Activated CD8-positive, alpha-beta memory T cell treated with anti-CD3 and anti-CD28 coated beads, Interleukin-2, amount 50 U/mL, for 1 hour (primary cell): ENCODE data around the gene TMEM45B.
"Not testable (repeated sequence)": the region's sequence is repeated elsewhere in the genome, so short reads cannot be mapped to it uniquely, and the experiment has no call there.

ENCODE experiments used
- DNase-seq: peaks from one replicate; pipeline ENCODE4 v3.0.0-alpha.2; 2020; ENCODE audit errors: extremely low read depth

TMEM45B gene

GRCh38 chr11:129815596-129816461, at the start of gene TMEM45B:
TMEM45B (plus strand) TSS chr11:129815848; CDS start chr11:129852483, 36,635 bp downstream.
- DNase-seq = no peak

- no peak for DNase-seq
These were observed 48.6 kb upstream of the TMEM45B start for GRCh38 chr11:129766898-129767604.

GRCh38 chr11:129767827-129768226, 47.8 kb upstream of the TMEM45B start:
- no peak for DNase-seq

GRCh38 chr11:129768356-129768755, 47.3 kb upstream of the TMEM45B start:
- no peak for DNase-seq

- no peak for DNase-seq
These were observed 46.6 kb upstream of the TMEM45B start for GRCh38 chr11:129769059-129769458.

GRCh38 chr11:129770993-129771392, 44.7 kb upstream of the TMEM45B start:
- no peak for DNase-seq

- DNase-seq = not testable (repeated sequence)
These were observed 44.2 kb upstream of the TMEM45B start for GRCh38 chr11:129771456-129771855.

GRCh38 chr11:129778877-129779276, 36.8 kb upstream of the TMEM45B start:
- no peak for DNase-seq

GRCh38 chr11:129779342-129779741, 36.3 kb upstream of the TMEM45B start:
- no peak for DNase-seq

GRCh38 chr11:129785383-129786111, 30.1 kb upstream of the TMEM45B start:
- no peak for DNase-seq

- DNase-seq = not testable (repeated sequence)
These were observed 29.6 kb upstream of the TMEM45B start for GRCh38 chr11:129786112-129786416.

- no peak for DNase-seq
These were observed 28.0 kb upstream of the TMEM45B start for GRCh38 chr11:129787532-129788155.

GRCh38 chr11:129788278-129788677, 27.4 kb upstream of the TMEM45B start:
- no peak for DNase-seq

GRCh38 chr11:129790106-129790505, 25.5 kb upstream of the TMEM45B start:
- no peak for DNase-seq

GRCh38 chr11:129791515-129791914, 24.1 kb upstream of the TMEM45B start:
- DNase-seq = no peak

- no peak for DNase-seq
These were observed 23.0 kb upstream of the TMEM45B start for GRCh38 chr11:129792663-129793062.

- DNase-seq = no peak
These were observed 20.6 kb upstream of the TMEM45B start for GRCh38 chr11:129795089-129795488.

GRCh38 chr11:129798212-129798611, 17.4 kb upstream of the TMEM45B start:
- no peak for DNase-seq

- DNase-seq = not testable (repeated sequence)
These were observed 15.5 kb upstream of the TMEM45B start for GRCh38 chr11:129800162-129800561.

GRCh38 chr11:129800655-129801054, 15.0 kb upstream of the TMEM45B start:
- no peak for DNase-seq

- DNase-seq = no peak
These were observed 12.1 kb upstream of the TMEM45B start for GRCh38 chr11:129803533-129803932.

- no peak for DNase-seq
These were observed 11.6 kb upstream of the TMEM45B start for GRCh38 chr11:129804012-129804411.
